ENCODE results near the gene PKIB. TPM values are rescaled to one million over a fixed set of nuclear protein-coding genes. Genes with fewer than 3 reads are reported as not detected.

PKIB gene
- total RNA-seq, 2 donors from 2014 or later = 1.1 TPM; not detected in 1

- peak; percentile 55 for ATAC-seq (replicated peaks)
- H3K9me3 Mint-ChIP-seq = peaks cover 3% of the 10 kb centered on the region
- peak overlapping the region; percentile 82 for H3K4me3 Mint-ChIP-seq
- H3K4me1 Mint-ChIP-seq = peaks cover 4% of the 10 kb centered on the region
- H3K36me3 Mint-ChIP-seq (ENCODE audit: low read depth) = no peaks in the 10 kb centered on the region
- H3K27me3 Mint-ChIP-seq = peaks cover 11% of the 10 kb centered on the region
- H3K27ac Mint-ChIP-seq = no peak overlapping the region
These were observed 668 bp downstream of the PKIB start for GRCh38 chr6:122610690-122611455.

- H3K36me3 Mint-ChIP-seq (ENCODE audit: low read depth) = no peaks in the 10 kb centered on the region
- no peak overlapping the region for H3K4me3 Mint-ChIP-seq
- H3K27me3 Mint-ChIP-seq = peaks cover 15% of the 10 kb centered on the region
- H3K9me3 Mint-ChIP-seq = peaks cover 3% of the 10 kb centered on the region
- H3K4me1 Mint-ChIP-seq = peaks cover 4% of the 10 kb centered on the region
- no peak for ATAC-seq (replicated peaks)
- H3K27ac Mint-ChIP-seq = no peak overlapping the region
These were observed 2.6 kb downstream of the PKIB start for GRCh38 chr6:122612838-122613237.

DNA sequence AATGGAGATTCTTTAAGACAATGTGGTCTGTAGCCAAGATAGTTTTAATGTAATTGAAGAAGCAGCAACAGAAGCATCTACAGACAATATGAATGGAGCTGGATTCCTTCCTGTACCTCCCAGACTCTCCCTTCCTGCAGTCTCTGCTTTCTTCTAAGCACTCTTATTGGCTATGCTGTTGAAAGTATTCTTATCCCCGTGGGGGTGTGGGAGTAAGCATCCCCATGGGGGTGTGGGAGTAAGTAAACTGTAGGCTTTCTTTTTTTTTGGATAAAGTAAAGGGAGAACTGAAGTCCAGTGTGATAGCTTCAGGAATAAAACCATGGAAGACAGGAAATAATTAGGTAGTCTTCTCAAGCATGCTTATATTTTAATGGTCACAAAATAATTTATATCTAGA is 4.1 kb downstream of the PKIB start:
- no peak for ATAC-seq (replicated peaks)
- peaks cover 4% of the 10 kb centered on the region for H3K4me1 Mint-ChIP-seq
- H3K27ac Mint-ChIP-seq = no peak overlapping the region
- peaks cover 3% of the 10 kb centered on the region for H3K9me3 Mint-ChIP-seq
- no peak overlapping the region for H3K4me3 Mint-ChIP-seq
- H3K36me3 Mint-ChIP-seq (ENCODE audit: low read depth) = no peaks in the 10 kb centered on the region
- H3K27me3 Mint-ChIP-seq = peaks cover 16% of the 10 kb centered on the region

- no peaks in the 10 kb centered on the region for H3K4me1 Mint-ChIP-seq
- no peaks in the 10 kb centered on the region for H3K36me3 Mint-ChIP-seq (ENCODE audit: low read depth)
- no peak overlapping the region for H3K4me3 Mint-ChIP-seq
- H3K9me3 Mint-ChIP-seq = peaks cover 3% of the 10 kb centered on the region
- H3K27me3 Mint-ChIP-seq = peaks cover 18% of the 10 kb centered on the region
- ATAC-seq (replicated peaks) = no peak
- no peak overlapping the region for H3K27ac Mint-ChIP-seq
These were observed 5.2 kb downstream of the PKIB start for GRCh38 chr6:122615409-122615808.

DNA sequence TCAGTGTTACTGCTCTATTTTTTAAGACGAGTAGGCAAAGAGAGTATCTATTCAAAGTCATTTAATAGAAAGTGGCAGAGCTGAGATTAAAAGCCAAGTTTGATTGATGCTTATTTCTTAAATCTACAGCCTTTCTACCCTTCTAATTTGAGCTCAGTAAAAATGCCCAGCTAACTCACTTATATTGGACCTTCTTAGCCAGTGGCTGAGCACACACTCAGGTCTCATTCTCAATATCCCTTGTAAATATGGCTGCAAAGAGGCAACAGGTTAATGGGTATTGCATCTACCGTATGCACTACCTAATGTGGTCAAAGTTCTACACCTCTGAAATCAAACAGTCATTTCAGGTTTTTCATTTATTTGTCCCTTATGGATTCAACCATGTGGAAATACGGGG is 6.7 kb downstream of the PKIB start:
- Mint-ChIP-seq H3K4me1 (no peaks in the 10 kb centered on the region), H3K36me3 (ENCODE audit: low read depth) (no peaks in the 10 kb centered on the region), H3K4me3 (no peak overlapping the region), H3K27me3 (peaks cover 28% of the 10 kb centered on the region), H3K27ac (no peak overlapping the region), H3K9me3 (peaks cover 3% of the 10 kb centered on the region)
- ATAC-seq (replicated peaks) = no peak

- Mint-ChIP-seq H3K27me3 (peaks cover 32% of the 10 kb centered on the region), H3K4me1 (no peaks in the 10 kb centered on the region), H3K36me3 (ENCODE audit: low read depth) (no peaks in the 10 kb centered on the region), H3K27ac (no peak overlapping the region), H3K9me3 (peaks cover 3% of the 10 kb centered on the region), H3K4me3 (no peak overlapping the region)
- no peak for ATAC-seq (replicated peaks)
These were observed 9.1 kb downstream of the PKIB start for GRCh38 chr6:122619309-122619708.

DNA sequence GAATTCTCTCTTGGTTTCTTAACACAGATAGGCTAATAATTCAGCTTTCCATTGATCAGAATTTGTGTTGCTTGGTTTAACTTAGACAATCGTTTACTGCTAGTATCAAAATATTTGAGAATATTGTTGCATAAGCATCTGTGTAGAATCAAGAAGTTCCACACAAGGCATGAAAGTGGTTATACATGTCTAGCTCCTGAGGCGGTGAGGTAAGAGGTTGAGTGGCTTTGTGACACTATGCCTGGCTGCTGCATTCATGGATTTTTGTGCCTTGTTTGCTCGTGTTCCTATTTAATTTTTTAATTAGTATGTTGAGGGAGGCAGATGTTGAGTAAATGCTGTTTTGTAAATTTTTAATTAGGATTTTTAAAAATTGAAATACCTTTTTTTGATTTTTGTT is 10.2 kb downstream of the PKIB start:
- Mint-ChIP-seq H3K27ac (no peak overlapping the region), H3K4me3 (no peak overlapping the region), H3K36me3 (ENCODE audit: low read depth) (no peaks in the 10 kb centered on the region), H3K4me1 (no peaks in the 10 kb centered on the region), H3K9me3 (no peaks in the 10 kb centered on the region), H3K27me3 (peaks cover 27% of the 10 kb centered on the region)
- ATAC-seq (replicated peaks) = no peak

- H3K9me3 Mint-ChIP-seq = no peaks in the 10 kb centered on the region
- no peak for ATAC-seq (replicated peaks)
- H3K4me1 Mint-ChIP-seq = no peaks in the 10 kb centered on the region
- no peak overlapping the region for H3K27ac Mint-ChIP-seq
- H3K36me3 Mint-ChIP-seq (ENCODE audit: low read depth) = no peaks in the 10 kb centered on the region
- H3K4me3 Mint-ChIP-seq = no peak overlapping the region
- H3K27me3 Mint-ChIP-seq = peaks cover 26% of the 10 kb centered on the region
These were observed 10.7 kb downstream of the PKIB start for GRCh38 chr6:122620902-122621301.

- no peaks in the 10 kb centered on the region for H3K36me3 Mint-ChIP-seq (ENCODE audit: low read depth)
- ATAC-seq (replicated peaks) = no peak
- no peak overlapping the region for H3K4me3 Mint-ChIP-seq
- peaks cover 21% of the 10 kb centered on the region for H3K27me3 Mint-ChIP-seq
- H3K4me1 Mint-ChIP-seq = no peaks in the 10 kb centered on the region
- no peak overlapping the region for H3K27ac Mint-ChIP-seq
- H3K9me3 Mint-ChIP-seq = no peaks in the 10 kb centered on the region
These were observed 11.4 kb downstream of the PKIB start for GRCh38 chr6:122621638-122622037.

DNA sequence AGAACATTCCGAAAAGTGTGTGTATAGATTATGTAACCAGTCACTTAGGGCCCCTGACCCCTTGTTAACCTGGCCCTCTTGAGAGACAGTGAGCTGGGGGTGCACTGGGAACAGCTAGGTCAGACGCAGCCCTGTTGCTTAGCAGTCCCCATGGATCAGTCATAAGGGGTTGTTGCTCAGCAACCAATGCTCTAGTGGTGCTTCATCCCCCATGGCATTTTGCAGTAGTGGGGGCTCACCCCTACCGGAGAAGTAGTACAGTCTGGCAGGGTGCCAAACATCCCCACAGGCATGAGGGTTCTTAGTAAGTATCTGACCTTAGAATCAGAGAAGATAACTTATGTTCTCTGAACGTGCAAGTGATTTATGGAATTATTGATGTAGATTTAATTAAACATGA is 12.3 kb downstream of the PKIB start:
- H3K27ac Mint-ChIP-seq = no peak overlapping the region
- H3K27me3 Mint-ChIP-seq = peaks cover 21% of the 10 kb centered on the region
- no peak for ATAC-seq (replicated peaks)
- H3K9me3 Mint-ChIP-seq = no peaks in the 10 kb centered on the region
- H3K4me3 Mint-ChIP-seq = no peak overlapping the region
- no peaks in the 10 kb centered on the region for H3K36me3 Mint-ChIP-seq (ENCODE audit: low read depth)
- H3K4me1 Mint-ChIP-seq = no peaks in the 10 kb centered on the region

GRCh38 chr6:122623279-122623678 is 13.1 kb downstream of the PKIB start:
- H3K27me3 Mint-ChIP-seq = peaks cover 21% of the 10 kb centered on the region
- no peak overlapping the region for H3K27ac Mint-ChIP-seq
- no peaks in the 10 kb centered on the region for H3K36me3 Mint-ChIP-seq (ENCODE audit: low read depth)
- no peaks in the 10 kb centered on the region for H3K4me1 Mint-ChIP-seq
- no peak overlapping the region for H3K4me3 Mint-ChIP-seq
- ATAC-seq (replicated peaks) = no peak
- H3K9me3 Mint-ChIP-seq = no peaks in the 10 kb centered on the region

DNA sequence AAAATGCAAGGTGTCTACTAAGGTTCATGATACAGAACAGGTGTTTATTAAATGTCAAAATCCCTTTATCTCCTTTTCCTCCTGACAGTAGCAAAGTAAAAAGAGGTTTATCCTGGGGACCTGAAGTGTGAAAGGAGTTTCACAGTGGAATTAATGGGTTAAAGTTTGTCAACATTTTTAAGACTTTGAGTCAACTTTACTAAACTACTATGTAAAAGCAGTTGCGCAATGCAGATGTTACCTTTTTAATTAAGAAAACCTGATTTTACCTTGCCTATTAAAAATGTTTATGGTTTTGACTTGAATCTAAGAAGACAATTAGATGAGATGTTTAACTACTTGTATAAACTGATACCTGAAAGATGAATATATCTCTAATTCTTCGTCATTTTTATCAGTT is 14.6 kb downstream of the PKIB start:
- Mint-ChIP-seq H3K36me3 (ENCODE audit: low read depth) (no peaks in the 10 kb centered on the region), H3K4me1 (no peaks in the 10 kb centered on the region), H3K4me3 (no peak overlapping the region), H3K27me3 (peaks cover 17% of the 10 kb centered on the region), H3K27ac (no peak overlapping the region), H3K9me3 (no peaks in the 10 kb centered on the region)
- ATAC-seq (replicated peaks) = no peak

- no peaks in the 10 kb centered on the region for H3K36me3 Mint-ChIP-seq (ENCODE audit: low read depth)
- H3K4me1 Mint-ChIP-seq = no peaks in the 10 kb centered on the region
- no peak overlapping the region for H3K27ac Mint-ChIP-seq
- ATAC-seq (replicated peaks) = no peak
- H3K4me3 Mint-ChIP-seq = no peak overlapping the region
- peaks cover 3% of the 10 kb centered on the region for H3K27me3 Mint-ChIP-seq
- H3K9me3 Mint-ChIP-seq = no peaks in the 10 kb centered on the region
These were observed 18.5 kb downstream of the PKIB start for GRCh38 chr6:122628714-122629113.

GRCh38 chr6:122631571-122632249 is 21.5 kb downstream of the PKIB start:
- Mint-ChIP-seq H3K4me3 (no peak overlapping the region), H3K27me3 (peaks cover 3% of the 10 kb centered on the region), H3K36me3 (ENCODE audit: low read depth) (no peaks in the 10 kb centered on the region), H3K4me1 (no peaks in the 10 kb centered on the region), H3K9me3 (no peaks in the 10 kb centered on the region), H3K27ac (no peak overlapping the region)
- no peak for ATAC-seq (replicated peaks)

GRCh38 chr6:122640366-122640765 is 30.2 kb downstream of the PKIB start:
- H3K27me3 Mint-ChIP-seq = no peaks in the 10 kb centered on the region
- no peaks in the 10 kb centered on the region for H3K36me3 Mint-ChIP-seq (ENCODE audit: low read depth)
- H3K4me1 Mint-ChIP-seq = no peaks in the 10 kb centered on the region
- no peak overlapping the region for H3K27ac Mint-ChIP-seq
- H3K4me3 Mint-ChIP-seq = no peak overlapping the region
- no peaks in the 10 kb centered on the region for H3K9me3 Mint-ChIP-seq
- no peak for ATAC-seq (replicated peaks)
